ENCODE data around the gene CCDC6.

- no peak for TF ChIP-seq SIN3A (IDR thresholded peaks at IDR 0.05; ENCODE audit: borderline replicate concordance, insufficient read depth, low read length)
- no peak for TF ChIP-seq POLR2AphosphoS5 (IDR thresholded peaks at IDR 0.05; ENCODE audit: low read depth, low read length)
- no peak for TF ChIP-seq TAF1 (IDR thresholded peaks at IDR 0.05; ENCODE audit: borderline replicate concordance, insufficient read depth, low read length)
- no peak for TF ChIP-seq FOXP2 (optimal IDR thresholded peaks at IDR 0.05; ENCODE audit: borderline replicate concordance, extremely low read depth, extremely low read length, insufficient read depth)
Measured at GRCh38 chr10:59898125-59898835, 8.1 kb downstream of the CCDC6 start.

Data from PFSK-1 (cell line).